A549 (cell line): ENCODE data around the gene VDR. TPM values are rescaled to one million over a fixed set of nuclear protein-coding genes. Genes with fewer than 3 reads are reported as not detected.

Experiments
- ATAC-seq, 2 experiments: fragments of 200-7000 bp in 1 of 2; fragments of >200 bp in 1 of 2; cut with Nextera tagmentation in 1 of 2; cut with Tn5 transposase in 1 of 2; 3 replicates each; pipeline versions ENCODE4 v1.8.0 to v1.9.1; 2018 to 2020; ENCODE audit warnings: mild to moderate bottlenecking in 1 of 2, moderate library complexity in 1 of 2
- CTCF ChIA-PET: fragments of 300-600 bp; sonication (Branson Sonifier 250); formaldehyde crosslinking; extraction: SDS; loops from one replicate; lab custom pipeline; 2021; ENCODE audit warnings: antibody characterized with exemption, inconsistent platforms; lab: Yijun Ruan, JAX
- POLR2A ChIA-PET: fragments of 350-600 bp; formaldehyde crosslinking; extraction: SDS; loops from one replicate; lab custom pipeline; 2021; ENCODE audit warnings: antibody characterized with exemption, inconsistent platforms; lab: Yijun Ruan, JAX
- DNase-seq, 2 experiments: peaks; one replicate each; pipeline versions ENCODE4 v3.0.0 to v3.0.0-alpha.2; 2011 to 2016; ENCODE audit warnings: low read depth in 1 of 2, low spot score in 1 of 2
- FAIRE-seq: peaks from 2 replicates; lab custom pipeline; 2011; peaks lifted over from hg19 to GRCh38; lab: Jason Lieb, UNC
- H3K27ac ChIP-seq, 2 experiments: fragments of >200 bp; sonication (Bioruptor Twin); formaldehyde crosslinking; 3 replicates each; pipeline ENCODE4 v1.5.1; 2016 to 2017
- H3K4me1 ChIP-seq: fragments of >200 bp; sonication (Bioruptor Twin); formaldehyde crosslinking; 3 replicates; pipeline ENCODE4 v1.6.1; 2016
- H3K4me2 ChIP-seq: fragments of >200 bp; sonication (Bioruptor Twin); formaldehyde crosslinking; 3 replicates; pipeline ENCODE4 v1.6.1; 2016
- H3K4me3 ChIP-seq: fragments of >200 bp; sonication (Bioruptor Twin); formaldehyde crosslinking; 3 replicates; pipeline ENCODE4 v1.5.1; 2016
- H3K9me3 ChIP-seq: fragments of >200 bp; sonication (Bioruptor Twin); formaldehyde crosslinking; 3 replicates; pipeline ENCODE4 v1.6.1; 2016
- CBX2 ChIP-seq: fragments of 200-600 bp; sonication (generic); IDR thresholded peaks from 2 replicates; pipeline ENCODE4 v1.6.1; 2016; ENCODE audit warnings: low read depth, mild to moderate bottlenecking, borderline replicate concordance
- CEBPB ChIP-seq, 2 experiments: fragments of >200 bp in 1 of 2; sonication (Bioruptor Twin) in 1 of 2; formaldehyde crosslinking in 1 of 2; IDR thresholded peaks; 2 replicates each; pipeline ENCODE4 v1.6.1; 2012 to 2016
- FOSL2 ChIP-seq, 2 experiments: fragments of 450-650 bp in 1 of 2; fragments of >200 bp in 1 of 2; sonication (Bioruptor Twin) in 1 of 2; formaldehyde crosslinking; IDR thresholded peaks; 2 replicates each; pipeline versions ENCODE4 v1.5.0 to v1.6.1; 2016 to 2020; ENCODE audit warnings: mild to moderate bottlenecking in 1 of 2, moderate library complexity in 1 of 2
- GATA3 ChIP-seq: IDR thresholded peaks from 2 replicates; pipeline ENCODE4 v1.6.1; 2012; ENCODE audit warnings: borderline replicate concordance
- HDAC2 ChIP-seq: fragments of 200-600 bp; sonication (generic); IDR thresholded peaks from 2 replicates; pipeline ENCODE4 v1.6.1; 2016
- JUN ChIP-seq, 2 experiments: fragments of >200 bp; sonication (Bioruptor Twin); formaldehyde crosslinking; IDR thresholded peaks; 2 replicates in 1 of 2; 3 replicates in 1 of 2; pipeline ENCODE4 v1.6.1; 2016 to 2017
- MAFK ChIP-seq: fragments of 450-650 bp; IDR thresholded peaks from 2 replicates; pipeline ENCODE4 v1.6.1; 2014; ENCODE audit not compliant: partially characterized antibody
- NFE2L2 ChIP-seq: fragments of 150-350 bp; conservative IDR thresholded peaks from 2 replicates; pipeline ENCODE4 v1.6.1; 2014; ENCODE audit warnings: low read length
- PHF8 ChIP-seq: fragments of 200-600 bp; sonication (generic); IDR thresholded peaks from 2 replicates; pipeline ENCODE4 v1.6.1; 2016; ENCODE audit warnings: low read depth, mild to moderate bottlenecking, antibody characterized with exemption, moderate library complexity, borderline replicate concordance
- POLR2AphosphoS2 ChIP-seq: conservative IDR thresholded peaks from 2 replicates; pipeline ENCODE4 v1.6.1; 2012; ENCODE audit warnings: low read length, improper control_type of control experiment, inconsistent platforms
- RCOR1 ChIP-seq: fragments of 150-350 bp; IDR thresholded peaks from 2 replicates; pipeline ENCODE4 v1.6.1; 2014; ENCODE audit warnings: antibody characterized with exemption, low read length, low read depth
- RNF2 ChIP-seq: fragments of 200-600 bp; sonication (generic); IDR thresholded peaks from 2 replicates; pipeline ENCODE4 v1.6.1; 2016; ENCODE audit warnings: low read depth, mild to moderate bottlenecking, antibody characterized with exemption, moderate library complexity, borderline replicate concordance
- SMC3 ChIP-seq: fragments of >200 bp; sonication (Bioruptor Twin); formaldehyde crosslinking; IDR thresholded peaks from 3 replicates; pipeline ENCODE4 v1.6.1; 2018; ENCODE audit warnings: inconsistent platforms
- SREBF2 ChIP-seq: fragments of 450-650 bp; IDR thresholded peaks from 2 replicates; pipeline ENCODE4 v1.6.1; 2014; ENCODE audit warnings: mild to moderate bottlenecking, moderate library complexity
- TFCP2L1 ChIP-seq: fragments of 250-450 bp; sonication (Bioruptor Pico); IDR thresholded peaks from 2 replicates; pipeline ENCODE4 v1.5.0; 2021; ENCODE audit warnings: mild to moderate bottlenecking
- TP53 ChIP-seq: fragments of 250-450 bp; sonication (Bioruptor Pico); IDR thresholded peaks from 2 replicates; pipeline ENCODE4 v1.5.0; 2021; ENCODE audit warnings: mild to moderate bottlenecking, moderate library complexity
- ZC3H11A ChIP-seq: fragments of 450-650 bp; IDR thresholded peaks from 2 replicates; pipeline ENCODE4 v1.6.1; 2014; ENCODE audit warnings: antibody characterized with exemption, mild to moderate bottlenecking
- ZFP36 ChIP-seq: fragments of 450-650 bp; IDR thresholded peaks from 2 replicates; pipeline ENCODE4 v1.6.1; 2014; ENCODE audit warnings: borderline replicate concordance; ENCODE audit not compliant: partially characterized antibody
- ZNF302 ChIP-seq: fragments of 250-450 bp; sonication (Bioruptor Pico); IDR thresholded peaks from 2 replicates; pipeline ENCODE4 v1.9.0; 2021; ENCODE audit warnings: inconsistent platforms, mild to moderate bottlenecking, moderate library complexity
- WGBS: methylation state at CpG from one replicate; pipeline ENCODE4 v1.1.6; 2017; ENCODE audit errors: missing lambda C conversion rate; 5-methylcytosine and 5-hydroxymethylcytosine counted together
- polyA plus RNA-seq, 4 experiments: library from polyadenylated mRNA; depleted of rRNA in 3 of 4; stranded (reverse); fragments of >200 nt; fragmentation: RNase III in 1 of 4; extraction: RNeasy Plus Mini Kit Qiagen cat#74134 plus additional on column Dnase treatment in 1 of 4; gene quantifications; 2 replicates in 3 of 4; 3 replicates in 1 of 4; pipeline ENCODE4 v1.2.3, GENCODE V29; 2011 to 2017
- TF ChIP-seq, protein P1 (sequence below): IDR thresholded peaks from 2 replicates; pipeline ENCODE4 v1.6.1; 2012
- TF ChIP-seq, protein P2 (sequence below): fragments of 150-350 bp; IDR thresholded peaks from 2 replicates; pipeline ENCODE4 v1.6.1; 2014; ENCODE audit warnings: low read depth, mild to moderate bottlenecking, low read length
- TF ChIP-seq, protein P3 (sequence below): fragments of 450-650 bp; IDR thresholded peaks from 2 replicates; pipeline ENCODE4 v1.6.1; 2014; ENCODE audit warnings: antibody characterized with exemption
- TF ChIP-seq, protein P4 (sequence below): fragments of 250-450 bp; sonication (Bioruptor Pico); IDR thresholded peaks from 2 replicates; pipeline ENCODE4 v1.5.0; 2021; ENCODE audit warnings: mild to moderate bottlenecking, moderate library complexity, borderline replicate concordance
- TF ChIP-seq, protein P5 (sequence below): IDR thresholded peaks from 2 replicates; pipeline ENCODE4 v1.6.1; 2012; ENCODE audit warnings: low read depth, borderline replicate concordance

The VDR gene
- polyA plus RNA-seq, 2 of the 4 experiments (the other 2 are of a cell fraction), result 1.9 to 2.1 TPM

DNA sequence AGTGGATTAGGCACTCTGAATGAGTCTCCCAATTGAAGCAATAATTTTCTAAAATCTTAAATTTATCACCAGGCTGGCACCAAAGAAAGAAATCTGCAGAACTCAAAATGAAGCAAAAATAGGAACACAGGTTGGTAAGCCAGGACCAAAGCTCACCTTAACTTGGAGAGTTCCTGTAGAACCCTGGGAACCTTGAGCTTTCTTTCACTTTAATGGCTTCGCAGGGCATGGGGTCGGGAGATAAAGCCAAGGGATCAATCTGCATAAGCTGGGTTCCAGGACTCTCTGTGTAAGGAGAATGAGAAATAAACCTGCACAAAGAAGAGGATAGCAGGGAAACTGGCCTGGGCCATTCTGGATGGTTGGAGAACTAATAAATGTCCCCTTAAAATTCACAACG, 8.3 kb upstream of the VDR start:
- CTCF ChIA-PET, result interaction anchor here (0.5 to 1.6 kb wide), 6 partner anchors 8 to 73 kb away, joined by 3 to 5 read pairs (median 4); partner anchors contain the start of genes TMEM106C and VDR
- 6% methylated on average over 3 of the region's 3 CpGs for WGBS

DNA sequence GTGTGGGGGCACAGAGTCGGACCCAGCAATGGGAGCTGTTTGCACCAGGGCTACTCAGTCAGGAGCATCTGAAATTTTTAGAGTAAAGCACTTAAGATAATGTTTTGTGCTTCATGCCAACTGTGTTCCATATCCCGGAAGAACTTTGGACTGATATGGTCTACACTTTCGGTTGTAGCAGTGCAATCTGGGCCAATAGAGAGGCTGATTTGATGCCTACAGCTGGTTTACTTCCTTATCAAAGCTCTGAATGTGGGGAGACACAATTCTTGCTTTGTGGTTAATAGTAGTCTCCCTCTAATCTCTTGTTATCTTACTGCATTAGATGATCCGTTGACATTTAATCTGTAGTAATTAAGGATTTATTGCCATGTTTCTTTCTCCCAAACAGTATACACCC, 7.8 kb upstream of the VDR start:
- no peak for ATAC-seq
- TF ChIP-seq ZFP36, result no peak
- TF ChIP-seq RCOR1, result no peak
- TF ChIP-seq NFE2L2, result no peak
- no peak for TF ChIP-seq SREBF2
- TF ChIP-seq TFCP2L1 (CRISPR knock-in tag), result no peak
- TF ChIP-seq, protein P1, sequence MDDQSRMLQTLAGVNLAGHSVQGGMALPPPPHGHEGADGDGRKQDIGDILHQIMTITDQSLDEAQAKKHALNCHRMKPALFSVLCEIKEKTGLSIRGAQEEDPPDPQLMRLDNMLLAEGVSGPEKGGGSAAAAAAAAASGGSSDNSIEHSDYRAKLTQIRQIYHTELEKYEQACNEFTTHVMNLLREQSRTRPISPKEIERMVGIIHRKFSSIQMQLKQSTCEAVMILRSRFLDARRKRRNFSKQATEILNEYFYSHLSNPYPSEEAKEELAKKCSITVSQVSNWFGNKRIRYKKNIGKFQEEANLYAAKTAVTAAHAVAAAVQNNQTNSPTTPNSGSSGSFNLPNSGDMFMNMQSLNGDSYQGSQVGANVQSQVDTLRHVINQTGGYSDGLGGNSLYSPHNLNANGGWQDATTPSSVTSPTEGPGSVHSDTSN, result no peak
- no peak for TF ChIP-seq MAFK
- no peak for TF ChIP-seq FOSL2 (IDR thresholded peaks at IDR 0.05)
- TF ChIP-seq FOSL2 (CRISPR knock-in tag; IDR thresholded peaks at IDR 0.05), result no peak
- no peak for FAIRE-seq
- H3K9me3 ChIP-seq, result 0 out of 3 replicates have a peak, but pooled peaks cover 3% of the 10 kb centered on the region
- H3K4me2 ChIP-seq, result no peak overlapping the region
- WGBS, result 51% methylated on average over 4 of the region's 4 CpGs
- no peak for DNase-seq
- no peak overlapping the region for H3K27ac ChIP-seq
- POLR2A ChIA-PET, result no interaction called here
- no peaks in the 10 kb centered on the region for H3K4me1 ChIP-seq
- CTCF ChIA-PET, result interaction anchor here (1.3 to 1.9 kb wide), 4 partner anchors 14 to 170 kb away, joined by 3 to 4 read pairs (median 4); no protein-coding TSS in a partner anchor
- no peak overlapping the region for H3K4me3 ChIP-seq

More for the DNA sequence above, 8.3 kb upstream of the VDR start:
- ATAC-seq (no peak), FAIRE-seq (no peak), DNase-seq (no peak)
- no peak overlapping the region for H3K4me2 ChIP-seq
- no peak overlapping the region for H3K27ac ChIP-seq
- H3K9me3 ChIP-seq, result 0 out of 3 replicates have a peak, but pooled peaks cover 3% of the 10 kb centered on the region
- H3K4me1 ChIP-seq, result no peaks in the 10 kb centered on the region
- H3K4me3 ChIP-seq, result no peak overlapping the region
- POLR2A ChIA-PET, result no interaction called here
- TF ChIP-seq NFE2L2, result no peak
- TF ChIP-seq, protein P2, sequence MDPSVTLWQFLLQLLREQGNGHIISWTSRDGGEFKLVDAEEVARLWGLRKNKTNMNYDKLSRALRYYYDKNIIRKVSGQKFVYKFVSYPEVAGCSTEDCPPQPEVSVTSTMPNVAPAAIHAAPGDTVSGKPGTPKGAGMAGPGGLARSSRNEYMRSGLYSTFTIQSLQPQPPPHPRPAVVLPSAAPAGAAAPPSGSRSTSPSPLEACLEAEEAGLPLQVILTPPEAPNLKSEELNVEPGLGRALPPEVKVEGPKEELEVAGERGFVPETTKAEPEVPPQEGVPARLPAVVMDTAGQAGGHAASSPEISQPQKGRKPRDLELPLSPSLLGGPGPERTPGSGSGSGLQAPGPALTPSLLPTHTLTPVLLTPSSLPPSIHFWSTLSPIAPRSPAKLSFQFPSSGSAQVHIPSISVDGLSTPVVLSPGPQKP, result no peak
- TF ChIP-seq, protein P3, sequence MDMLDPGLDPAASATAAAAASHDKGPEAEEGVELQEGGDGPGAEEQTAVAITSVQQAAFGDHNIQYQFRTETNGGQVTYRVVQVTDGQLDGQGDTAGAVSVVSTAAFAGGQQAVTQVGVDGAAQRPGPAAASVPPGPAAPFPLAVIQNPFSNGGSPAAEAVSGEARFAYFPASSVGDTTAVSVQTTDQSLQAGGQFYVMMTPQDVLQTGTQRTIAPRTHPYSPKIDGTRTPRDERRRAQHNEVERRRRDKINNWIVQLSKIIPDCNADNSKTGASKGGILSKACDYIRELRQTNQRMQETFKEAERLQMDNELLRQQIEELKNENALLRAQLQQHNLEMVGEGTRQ, result no peak
- TF ChIP-seq, protein P4, sequence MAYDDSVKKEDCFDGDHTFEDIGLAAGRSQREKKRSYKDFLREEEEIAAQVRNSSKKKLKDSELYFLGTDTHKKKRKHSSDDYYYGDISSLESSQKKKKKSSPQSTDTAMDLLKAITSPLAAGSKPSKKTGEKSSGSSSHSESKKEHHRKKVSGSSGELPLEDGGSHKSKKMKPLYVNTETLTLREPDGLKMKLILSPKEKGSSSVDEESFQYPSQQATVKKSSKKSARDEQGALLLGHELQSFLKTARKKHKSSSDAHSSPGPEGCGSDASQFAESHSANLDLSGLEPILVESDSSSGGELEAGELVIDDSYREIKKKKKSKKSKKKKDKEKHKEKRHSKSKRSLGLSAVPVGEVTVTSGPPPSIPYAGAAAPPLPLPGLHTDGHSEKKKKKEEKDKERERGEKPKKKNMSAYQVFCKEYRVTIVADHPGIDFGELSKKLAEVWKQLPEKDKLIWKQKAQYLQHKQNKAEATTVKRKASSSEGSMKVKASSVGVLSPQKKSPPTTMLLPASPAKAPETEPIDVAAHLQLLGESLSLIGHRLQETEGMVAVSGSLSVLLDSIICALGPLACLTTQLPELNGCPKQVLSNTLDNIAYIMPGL (CRISPR knock-in tag), result no peak
- TF ChIP-seq MAFK, result no peak
- TF ChIP-seq JUN (IDR thresholded peaks at IDR 0.05), result no peak
- TF ChIP-seq ZC3H11A, result no peak
- TF ChIP-seq PHF8, result no peak
- no peak for TF ChIP-seq SMC3
- TF ChIP-seq GATA3, result no peak
- TF ChIP-seq RNF2, result no peak
- no peak for TF ChIP-seq ZNF302 (CRISPR knock-in tag)
- no peak for TF ChIP-seq CBX2
- TF ChIP-seq, protein P5, sequence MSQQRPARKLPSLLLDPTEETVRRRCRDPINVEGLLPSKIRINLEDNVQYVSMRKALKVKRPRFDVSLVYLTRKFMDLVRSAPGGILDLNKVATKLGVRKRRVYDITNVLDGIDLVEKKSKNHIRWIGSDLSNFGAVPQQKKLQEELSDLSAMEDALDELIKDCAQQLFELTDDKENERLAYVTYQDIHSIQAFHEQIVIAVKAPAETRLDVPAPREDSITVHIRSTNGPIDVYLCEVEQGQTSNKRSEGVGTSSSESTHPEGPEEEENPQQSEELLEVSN, result no peak
- no peak for TF ChIP-seq HDAC2
- no peak for TF ChIP-seq POLR2AphosphoS2
- no peak for TF ChIP-seq TP53 (CRISPR knock-in tag)
- no peak for TF ChIP-seq CEBPB (IDR thresholded peaks at IDR 0.05)
